ENCODE measurements around the gene TNFRSF14. TPM values are rescaled to one million over a fixed set of nuclear protein-coding genes. Genes with fewer than 3 reads are reported as not detected.

TNFRSF14 gene
- total RNA-seq, 4 donors from 2014 or later, result 35.2 to 43.6 (median 38.3) TPM

Other genes starting within 250 kb of the TNFRSF14 start
- 1 to 10 TPM; 5.7 to 9.7 (median 7.1) TPM for gene MORN1, start 164.8 kb upstream of the TNFRSF14 start, total RNA-seq
- 100 to 1,000 TPM in 1 of 4 donors, 10 to 100 TPM in 3; 67.4 to 114 (median 70.7) TPM for gene RER1, start 164.5 kb upstream of the TNFRSF14 start, total RNA-seq
- gene PEX10, start 143.8 kb upstream of the TNFRSF14 start, total RNA-seq, result 10 to 100 TPM; 18.3 to 35.9 (median 27.7) TPM
- 100 to 1,000 TPM in 2 of 4 donors, 10 to 100 TPM in 2; 83.2 to 170 (median 115) TPM for gene PLCH2, start 80.1 kb upstream of the TNFRSF14 start, total RNA-seq
- gene PANK4, start 29.8 kb upstream of the TNFRSF14 start, total RNA-seq, result 10 to 100 TPM; 26.8 to 34.7 (median 32.5) TPM
- gene HES5, start 26.1 kb upstream of the TNFRSF14 start, total RNA-seq, result 10 to 100 TPM in 2 of 4 donors, 1 to 10 TPM in 2; 8.1 to 32.5 (median 9.6) TPM
- gene PRXL2B, start 30.4 kb downstream of the TNFRSF14 start, total RNA-seq, result 10 to 100 TPM in 3 of 4 donors, 1 to 10 TPM in 1; 5.6 to 16.4 (median 12.0) TPM
- 1 to 10 TPM in 3 of 4 donors, under 1 TPM in 1; 0.27 to 3.5 (median 1.6) TPM for gene MMEL1, start 76.6 kb downstream of the TNFRSF14 start, total RNA-seq
- gene TTC34, start 245.3 kb downstream of the TNFRSF14 start, total RNA-seq, result under 1 TPM; 0.07 to 0.23 (median 0.17) TPM

All from lower leg skin (tissue), 4 donors.